GM20000 (cell line): Measurements from ENCODE around the gene TCF4.

Experiments used
- DNase-seq: peaks from one replicate; pipeline ENCODE4 v3.0.0; 2012; ENCODE audit warnings: low spot score
- CTCF ChIP-seq: IDR thresholded peaks from 2 replicates; pipeline ENCODE4 v1.5.1; 2012; ENCODE audit warnings: mild to moderate bottlenecking, control low read depth; ENCODE audit errors: extremely low read depth, missing control alignments

The TCF4 gene

GRCh38 chr18:55343396-55344073 is 244.5 kb downstream of the TCF4 start:
- no peak for DNase-seq
- peak; percentile 23 for TF ChIP-seq CTCF

- DNase-seq: no peak
- no peak for TF ChIP-seq CTCF
These were observed 247.0 kb downstream of the TCF4 start for GRCh38 chr18:55340998-55341397.

GRCh38 chr18:55339990-55340389 is 248.0 kb downstream of the TCF4 start:
- no peak for DNase-seq
- no peak for TF ChIP-seq CTCF

- no peak for TF ChIP-seq CTCF
- DNase-seq: no peak
These were observed 248.9 kb downstream of the TCF4 start for GRCh38 chr18:55338978-55339650.

- no peak for TF ChIP-seq CTCF
- no peak for DNase-seq
These were observed 250.0 kb downstream of the TCF4 start for GRCh38 chr18:55337908-55338521.

GRCh38 chr18:55337138-55337537 is 250.9 kb downstream of the TCF4 start:
- TF ChIP-seq CTCF: no peak
- DNase-seq: no peak

- TF ChIP-seq CTCF: no peak
- no peak for DNase-seq
These were observed 251.4 kb downstream of the TCF4 start for GRCh38 chr18:55336438-55337100.
